Measurements from ENCODE around the gene SCN2A.

SCN2A gene

DNA sequence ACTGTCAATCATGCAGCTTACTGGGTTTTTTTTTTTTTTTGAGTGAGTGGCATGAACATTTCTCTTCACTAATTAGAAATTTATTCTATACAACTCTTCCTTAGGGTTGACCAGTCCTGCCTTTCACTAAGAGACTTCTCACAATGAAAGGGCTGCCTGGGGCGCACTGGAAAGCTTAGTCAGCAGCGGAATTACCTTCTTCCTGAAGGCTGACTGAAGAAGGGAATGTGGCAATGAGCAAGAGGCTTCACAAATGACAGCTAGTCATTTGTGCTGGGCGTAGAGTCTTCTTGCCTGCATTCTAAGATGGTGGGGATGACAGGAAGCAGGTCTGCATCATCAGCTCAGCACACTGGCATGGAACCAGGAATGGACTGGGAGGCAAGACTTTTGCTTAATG lies 19.7 kb upstream of the SCN2A start:
- DNase-seq (ENCODE audit: low spot score), result no peak
- in situ Hi-C loops (cut with MboI; ENCODE audit: low sequenced_read_pairs, unreplicated experiment), result loop anchor here (25.0 kb wide), 1 partner anchor 482 kb away; no protein-coding TSS in a partner anchor
- TF ChIP-seq, protein P1, sequence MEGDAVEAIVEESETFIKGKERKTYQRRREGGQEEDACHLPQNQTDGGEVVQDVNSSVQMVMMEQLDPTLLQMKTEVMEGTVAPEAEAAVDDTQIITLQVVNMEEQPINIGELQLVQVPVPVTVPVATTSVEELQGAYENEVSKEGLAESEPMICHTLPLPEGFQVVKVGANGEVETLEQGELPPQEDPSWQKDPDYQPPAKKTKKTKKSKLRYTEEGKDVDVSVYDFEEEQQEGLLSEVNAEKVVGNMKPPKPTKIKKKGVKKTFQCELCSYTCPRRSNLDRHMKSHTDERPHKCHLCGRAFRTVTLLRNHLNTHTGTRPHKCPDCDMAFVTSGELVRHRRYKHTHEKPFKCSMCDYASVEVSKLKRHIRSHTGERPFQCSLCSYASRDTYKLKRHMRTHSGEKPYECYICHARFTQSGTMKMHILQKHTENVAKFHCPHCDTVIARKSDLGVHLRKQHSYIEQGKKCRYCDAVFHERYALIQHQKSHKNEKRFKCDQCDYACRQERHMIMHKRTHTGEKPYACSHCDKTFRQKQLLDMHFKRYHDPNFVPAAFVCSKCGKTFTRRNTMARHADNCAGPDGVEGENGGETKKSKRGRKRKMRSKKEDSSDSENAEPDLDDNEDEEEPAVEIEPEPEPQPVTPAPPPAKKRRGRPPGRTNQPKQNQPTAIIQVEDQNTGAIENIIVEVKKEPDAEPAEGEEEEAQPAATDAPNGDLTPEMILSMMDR (IDR thresholded peaks at IDR 0.05; ENCODE audit: borderline replicate concordance, control extremely low read depth, extremely low read depth, insufficient read depth, missing control alignments), result no peak

DNA sequence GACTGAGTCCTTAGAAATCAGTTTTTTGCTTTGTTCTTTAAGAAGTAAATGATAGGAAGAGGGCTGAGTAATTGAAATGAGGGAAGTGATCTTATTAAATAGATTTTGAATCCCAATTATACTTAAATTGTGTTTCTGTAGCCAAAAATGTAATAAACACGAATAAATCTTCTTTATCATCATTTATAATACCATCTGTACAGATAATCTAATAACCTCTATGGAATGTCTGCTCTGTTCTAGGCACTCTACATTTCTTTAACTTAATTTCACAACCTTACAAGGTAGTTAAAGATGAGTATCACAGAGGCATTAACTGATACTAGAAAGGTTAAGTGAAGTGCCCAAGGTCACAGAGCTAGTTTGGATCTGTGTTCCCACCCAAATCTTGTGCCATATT lies 14.3 kb upstream of the SCN2A start:
- TF ChIP-seq, protein P1 (IDR thresholded peaks at IDR 0.05; ENCODE audit: borderline replicate concordance, control extremely low read depth, extremely low read depth, insufficient read depth, missing control alignments), result no peak
- in situ Hi-C loops (cut with MboI; ENCODE audit: low sequenced_read_pairs, unreplicated experiment), result loop anchor here (25.0 kb wide), 1 partner anchor 488 kb away; no protein-coding TSS in a partner anchor
- DNase-seq (ENCODE audit: low spot score), result no peak

DNA sequence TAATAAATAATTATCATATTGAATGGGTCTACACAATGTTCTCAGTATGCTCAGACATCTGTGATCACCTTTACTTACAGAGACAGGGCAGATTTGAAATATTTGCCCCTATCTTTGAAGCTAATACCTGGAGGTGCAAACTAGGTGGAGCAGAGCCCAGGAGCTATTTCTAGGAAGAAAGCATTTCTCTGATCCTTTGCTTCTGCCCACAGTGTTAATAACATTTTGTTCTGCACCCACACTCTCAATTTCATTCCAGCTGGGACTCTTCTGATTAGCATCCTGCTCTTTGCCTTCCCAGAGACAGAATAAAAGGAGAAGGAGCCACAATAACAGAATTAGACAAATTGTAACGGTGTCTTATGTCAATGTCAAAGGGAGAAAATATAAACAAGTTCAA lies 11.6 kb upstream of the SCN2A start:
- in situ Hi-C loops (cut with MboI; ENCODE audit: low sequenced_read_pairs, unreplicated experiment), result no loop called here
- DNase-seq (ENCODE audit: low spot score), result no peak
- TF ChIP-seq, protein P1 (IDR thresholded peaks at IDR 0.05; ENCODE audit: borderline replicate concordance, control extremely low read depth, extremely low read depth, insufficient read depth, missing control alignments), result no peak

DNA sequence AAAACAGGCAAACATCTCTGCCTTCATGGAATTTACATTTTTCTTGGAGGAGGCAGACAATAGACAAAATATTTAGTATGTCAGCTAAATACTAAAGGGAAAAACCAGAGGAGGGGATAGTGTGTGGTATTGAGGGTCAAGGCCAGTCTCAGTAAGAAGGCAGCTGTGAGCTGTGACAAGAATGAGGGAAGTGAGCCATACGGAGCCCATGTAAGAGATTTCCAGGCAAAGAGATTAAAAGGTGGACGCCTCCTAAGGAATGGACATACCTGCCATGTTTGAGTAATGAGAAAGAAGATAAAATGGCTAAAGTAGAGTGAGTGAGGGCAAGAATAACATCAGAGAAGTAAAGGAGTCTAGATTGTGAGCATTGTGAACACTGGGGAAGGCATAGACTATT lies 2.2 kb upstream of the SCN2A start:
- DNase-seq (ENCODE audit: low spot score), result no peak
- TF ChIP-seq, protein P1 (IDR thresholded peaks at IDR 0.05; ENCODE audit: borderline replicate concordance, control extremely low read depth, extremely low read depth, insufficient read depth, missing control alignments), result no peak
- in situ Hi-C loops (cut with MboI; ENCODE audit: low sequenced_read_pairs, unreplicated experiment), result no loop called here

DNA sequence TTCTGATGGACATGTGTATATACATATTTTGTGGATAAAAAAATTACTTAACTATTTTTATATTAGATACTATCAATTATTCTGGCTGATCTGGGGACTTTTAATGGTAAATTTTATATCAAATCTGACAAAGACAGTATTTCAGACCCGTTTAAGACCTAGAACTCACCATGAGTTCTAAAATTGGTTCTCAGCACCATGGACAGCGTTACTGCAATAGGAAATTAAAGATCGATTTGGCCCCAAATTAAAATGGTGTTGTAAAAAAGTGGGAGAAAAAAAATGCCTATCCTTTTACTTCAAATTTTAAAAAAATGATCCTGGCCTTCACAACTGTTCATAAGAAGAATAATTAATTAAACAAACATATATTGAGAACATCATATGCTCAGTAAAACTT lies 919 bp upstream of the SCN2A start:
- in situ Hi-C loops (cut with MboI; ENCODE audit: low sequenced_read_pairs, unreplicated experiment), result no loop called here
- no peak for DNase-seq (ENCODE audit: low spot score)
- TF ChIP-seq, protein P1 (IDR thresholded peaks at IDR 0.05; ENCODE audit: borderline replicate concordance, control extremely low read depth, extremely low read depth, insufficient read depth, missing control alignments), result no peak

DNA sequence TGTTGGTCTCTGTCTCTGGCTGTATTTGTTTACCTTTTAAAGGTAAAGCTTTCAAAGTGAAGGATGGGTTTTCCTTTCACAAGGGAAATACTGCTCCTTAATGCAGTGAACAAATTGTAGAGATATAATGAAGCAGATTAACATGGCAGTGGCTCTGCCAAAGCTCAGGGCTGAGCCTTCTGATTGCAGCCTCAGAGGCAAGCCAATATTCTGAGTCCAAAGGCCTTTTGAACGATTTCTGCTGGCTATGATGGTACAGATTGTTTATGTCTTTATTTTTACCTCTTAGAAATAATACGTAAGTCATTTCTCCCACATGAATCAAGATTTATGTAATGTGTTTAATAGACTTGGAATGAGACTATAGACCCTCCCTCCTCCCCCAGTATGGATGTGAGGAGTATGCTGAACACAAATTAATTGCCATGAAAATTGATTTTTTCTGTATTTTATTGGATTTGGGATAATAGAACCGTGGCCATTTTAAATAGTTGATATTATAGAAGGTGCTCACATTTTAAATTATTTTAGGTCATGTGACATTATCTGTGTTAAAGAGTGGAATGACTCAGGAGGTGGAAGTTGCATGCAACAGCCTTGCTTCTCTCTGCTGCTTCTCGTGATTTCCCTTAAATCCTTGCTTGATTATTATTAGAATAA lies 772 bp downstream of the SCN2A start:
- TF ChIP-seq, protein P1 (IDR thresholded peaks at IDR 0.05; ENCODE audit: borderline replicate concordance, control extremely low read depth, extremely low read depth, insufficient read depth, missing control alignments), result no peak
- DNase-seq (ENCODE audit: low spot score), result no peak
- in situ Hi-C loops (cut with MboI; ENCODE audit: low sequenced_read_pairs, unreplicated experiment), result no loop called here
